Erythroblast (primary cell): ENCODE results near the gene POLR1G.

Experiments
- GATA1 ChIP-seq: IDR thresholded peaks from 2 replicates; pipeline ENCODE4 v1.6.1; 2011; ENCODE audit warnings: low read depth, mild to moderate bottlenecking, control low read depth, low read length, moderate library complexity
- POLR2A ChIP-seq: IDR thresholded peaks from 2 replicates; pipeline ENCODE4 v1.6.1; 2011; ENCODE audit warnings: mild to moderate bottlenecking, low read length

DNA sequence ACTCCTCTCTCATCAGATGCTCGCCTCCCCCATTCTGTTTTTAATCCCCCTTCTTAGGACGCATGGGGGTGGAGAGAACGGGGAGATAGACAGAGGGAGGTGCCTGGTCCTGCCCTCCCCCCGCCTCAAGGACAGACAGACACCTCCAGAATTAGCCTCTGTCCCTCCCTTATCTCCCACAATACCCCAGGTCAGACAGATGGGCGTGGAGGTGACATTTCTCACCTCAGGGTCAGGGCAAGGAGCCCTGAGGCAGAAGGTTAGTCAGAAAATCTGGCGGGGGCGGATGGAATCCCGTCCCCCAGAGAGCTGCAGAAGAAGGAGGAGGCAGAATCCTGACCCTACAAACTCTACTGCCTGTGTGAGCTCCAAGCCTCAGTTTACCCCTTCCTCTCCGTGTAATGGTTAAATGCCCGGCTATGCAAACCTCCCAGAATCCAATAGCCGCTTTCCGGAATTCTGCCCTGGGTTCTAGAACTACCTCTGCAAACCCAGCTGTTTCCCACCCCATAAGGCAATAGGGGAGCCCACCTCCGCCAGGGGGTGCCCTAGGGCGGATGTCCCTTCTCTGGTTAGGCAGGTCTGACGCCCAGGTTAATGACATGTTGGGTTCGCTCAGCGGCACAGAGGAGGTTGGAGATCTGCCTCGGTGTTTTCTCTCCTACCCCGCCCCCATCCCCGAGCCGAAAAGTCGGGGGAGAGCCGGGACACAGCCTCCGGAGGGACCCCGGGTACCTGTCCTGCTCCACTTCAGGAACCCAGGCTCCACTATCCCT lies 2.5 kb upstream of the POLR1G start:
- no peak for TF ChIP-seq POLR2A
- no peak for TF ChIP-seq GATA1
